Liver (tissue), 9 donors: ENCODE measurements around the gene CTNND1. TPM values are rescaled to one million over a fixed set of nuclear protein-coding genes. Genes with fewer than 3 reads are reported as not detected.

Experiments
- DNase-seq: peaks from one replicate; pipeline ENCODE4 v3.0.0-alpha.2; 2017; ENCODE audit warnings: low spot score
- H3K27ac ChIP-seq, 2 donors: one replicate each; pipeline ENCODE4 v1.7.0; 2013; ENCODE audit warnings: inconsistent platforms in 2 of 2, low read length in 2 of 2, control low read depth in 1 of 2, low read depth in 1 of 2, mild to moderate bottlenecking in 1 of 2
- H3K27me3 ChIP-seq, 4 donors: one replicate each; pipeline versions ENCODE4 v1.6.1 to v1.7.0; 2013; ENCODE audit warnings: low read length in 3 of 4, inconsistent platforms in 1 of 4, mild to moderate bottlenecking in 1 of 4, moderate library complexity in 1 of 4; ENCODE audit not compliant: control insufficient read depth in 4 of 4, insufficient read depth in 4 of 4
- H3K36me3 ChIP-seq, 4 donors: one replicate each; pipeline versions ENCODE4 v1.6.1 to v1.7.0; 2013; ENCODE audit warnings: low read length in 3 of 4, mild to moderate bottlenecking in 3 of 4, low read depth in 1 of 4, moderate library complexity in 1 of 4; ENCODE audit not compliant: control insufficient read depth in 4 of 4, insufficient read depth in 3 of 4
- H3K4me1 ChIP-seq, 4 donors: one replicate each; pipeline versions ENCODE4 v1.6.1 to v1.7.0; 2013; ENCODE audit warnings: low read length in 3 of 4, mild to moderate bottlenecking in 3 of 4, moderate library complexity in 1 of 4; ENCODE audit not compliant: control insufficient read depth in 4 of 4, insufficient read depth in 4 of 4
- H3K4me3 ChIP-seq, 3 donors: one replicate each; pipeline versions ENCODE4 v1.6.1 to v1.7.0; 2013; ENCODE audit warnings: low read length in 3 of 3, control low read depth in 1 of 3, low read depth in 1 of 3, mild to moderate bottlenecking in 1 of 3
- H3K9ac ChIP-seq, 2 donors: one replicate each; pipeline ENCODE4 v1.7.0; 2013; ENCODE audit warnings: low read length in 2 of 2, mild to moderate bottlenecking in 2 of 2, moderate library complexity in 2 of 2, control low read depth in 1 of 2, low read depth in 1 of 2
- H3K9me3 ChIP-seq, 4 donors: one replicate each; pipeline versions ENCODE4 v1.6.1 to v1.7.0; 2013; ENCODE audit warnings: low read length in 3 of 4; ENCODE audit not compliant: control insufficient read depth in 4 of 4
- EGR1 ChIP-seq, 2 donors: IDR thresholded peaks; 2 replicates each; pipeline ENCODE4 v1.6.1; 2016 to 2018; ENCODE audit warnings: antibody characterized with exemption in 2 of 2, low read depth in 2 of 2
- FOXA1 ChIP-seq: IDR thresholded peaks from 2 replicates; pipeline ENCODE4 v1.6.1; 2016; ENCODE audit warnings: antibody characterized with exemption
- FOXA2 ChIP-seq: IDR thresholded peaks from 2 replicates; pipeline ENCODE4 v1.6.1; 2016; ENCODE audit warnings: antibody characterized with exemption
- GABPA ChIP-seq, 2 donors: IDR thresholded peaks in 1 of 2; conservative IDR thresholded peaks in 1 of 2; 2 replicates each; pipeline ENCODE4 v1.6.1; 2016; ENCODE audit warnings: antibody characterized with exemption in 2 of 2, mild to moderate bottlenecking in 1 of 2, moderate library complexity in 1 of 2
- HNF4A ChIP-seq, 2 donors: conservative IDR thresholded peaks; 2 replicates each; pipeline ENCODE4 v1.6.1; 2016; ENCODE audit warnings: antibody characterized with exemption in 2 of 2, mild to moderate bottlenecking in 2 of 2
- HNF4G ChIP-seq: IDR thresholded peaks from 2 replicates; pipeline ENCODE4 v1.6.1; 2016; ENCODE audit warnings: antibody characterized with exemption
- JUND ChIP-seq, 2 donors: IDR thresholded peaks; 2 replicates each; pipeline ENCODE4 v1.6.1; 2016; ENCODE audit warnings: antibody characterized with exemption in 2 of 2
- NR2F2 ChIP-seq: IDR thresholded peaks from 2 replicates; pipeline ENCODE4 v1.6.1; 2016; ENCODE audit warnings: antibody characterized with exemption
- RAD21 ChIP-seq, 2 donors: IDR thresholded peaks; 2 replicates each; pipeline ENCODE4 v1.6.1; 2016; ENCODE audit warnings: antibody characterized with exemption in 2 of 2, mild to moderate bottlenecking in 2 of 2
- RXRA ChIP-seq, 2 donors: IDR thresholded peaks; 2 replicates each; pipeline ENCODE4 v1.6.1; 2017 to 2018; ENCODE audit warnings: antibody characterized with exemption in 2 of 2, mild to moderate bottlenecking in 1 of 2
- SP1 ChIP-seq: IDR thresholded peaks from 2 replicates; pipeline ENCODE4 v1.6.1; 2018; ENCODE audit warnings: antibody characterized with exemption, mild to moderate bottlenecking
- TAF1 ChIP-seq: conservative IDR thresholded peaks from 2 replicates; pipeline ENCODE4 v1.6.1; 2016; ENCODE audit warnings: antibody characterized with exemption, mild to moderate bottlenecking
- YY1 ChIP-seq: IDR thresholded peaks from 2 replicates; pipeline ENCODE4 v1.6.1; 2016; ENCODE audit warnings: antibody characterized with exemption, mild to moderate bottlenecking
- WGBS: extraction: QIAGEN DNeasy Blood & Tissue Kit; methylation state at CpG from one replicate; pipeline ENCODE4 v1.1.7; 2013; 5-methylcytosine and 5-hydroxymethylcytosine counted together
- polyA plus RNA-seq, 2 donors: library from polyadenylated mRNA; stranded (reverse) in 1 of 2; unstranded in 1 of 2; fragments of 200-250 nt in 1 of 2; fragments of >200 nt in 1 of 2; fragmentation: Nextera tagmentation in 1 of 2; extraction: Ambion mirVana in 1 of 2; gene quantifications; one replicate each; pipeline versions ENCODE4 v1.2.1 to v1.2.3, GENCODE V29; 2013 to 2015
- total RNA-seq, 2 donors: library from RNA; depleted of rRNA; stranded (reverse); fragments of >200 nt; gene quantifications; one replicate each; pipeline ENCODE4 v1.2.3, GENCODE V29; 2014
- TF ChIP-seq, protein P1 (sequence below): IDR thresholded peaks from 2 replicates; pipeline ENCODE4 v1.6.1; 2016; ENCODE audit warnings: antibody characterized with exemption
- TF ChIP-seq, protein P2 (sequence below): IDR thresholded peaks from 2 replicates; pipeline ENCODE4 v1.6.1; 2016; ENCODE audit warnings: antibody characterized with exemption
- TF ChIP-seq, protein P3 (sequence below): IDR thresholded peaks from 2 replicates; pipeline ENCODE4 v1.6.1; 2016; ENCODE audit warnings: antibody characterized with exemption
- TF ChIP-seq, protein P4 (sequence below): fragments of 150-350 bp; IDR thresholded peaks from 2 replicates; pipeline ENCODE4 v1.5.1; 2017; ENCODE audit warnings: improper control_type of control experiment, low read depth, low read length; ENCODE audit not compliant: missing input control
- TF ChIP-seq, protein P5 (sequence below): IDR thresholded peaks from 2 replicates; pipeline ENCODE4 v1.6.1; 2016; ENCODE audit warnings: antibody characterized with exemption, mild to moderate bottlenecking
- donor health status: healthy.
- donor health status: healthy.
- donor health status: healthy.
- donor health status: healthy.
- donor health status: healthy.

The CTNND1 gene
- total and polyA plus RNA-seq, 4 donors, result 21.5 to 97.1 (median 58.0) TPM

DNA sequence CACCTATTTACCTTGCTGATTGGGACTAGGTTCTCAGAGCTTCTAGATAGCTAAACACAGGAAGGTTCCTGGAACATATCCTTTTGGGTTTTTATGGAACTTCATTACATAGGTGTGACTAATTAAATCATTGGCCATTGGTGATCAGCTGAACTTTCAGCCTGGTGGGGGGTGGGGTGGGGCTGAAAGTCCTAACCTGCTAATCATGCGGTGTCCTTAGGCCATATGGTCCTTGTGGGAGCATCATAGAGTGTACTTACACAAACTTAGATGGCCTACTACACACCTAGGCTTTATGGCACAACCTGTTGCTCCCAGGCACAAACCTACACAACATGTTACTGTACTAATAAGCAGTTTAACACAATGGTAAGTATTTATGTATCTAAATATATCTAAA is 28.9 kb upstream of the CTNND1 start:
- WGBS, result 98% methylated on average over 1 of the region's 1 CpG
- DNase-seq, result no peak
- Histone ChIP-seq H3K4me3 (no peak overlapping the region), H3K36me3 (peaks cover 0 to 4% (median 3%) of the 10 kb centered on the region in 4 donors), H3K27me3 (no peaks in the 10 kb centered on the region), H3K9ac (no peak overlapping the region), H3K4me1 (no peaks in the 10 kb centered on the region), H3K27ac (no peak overlapping the region), H3K9me3 (no peaks in the 10 kb centered on the region)
- no peak for TF ChIP-seq YY1

DNA sequence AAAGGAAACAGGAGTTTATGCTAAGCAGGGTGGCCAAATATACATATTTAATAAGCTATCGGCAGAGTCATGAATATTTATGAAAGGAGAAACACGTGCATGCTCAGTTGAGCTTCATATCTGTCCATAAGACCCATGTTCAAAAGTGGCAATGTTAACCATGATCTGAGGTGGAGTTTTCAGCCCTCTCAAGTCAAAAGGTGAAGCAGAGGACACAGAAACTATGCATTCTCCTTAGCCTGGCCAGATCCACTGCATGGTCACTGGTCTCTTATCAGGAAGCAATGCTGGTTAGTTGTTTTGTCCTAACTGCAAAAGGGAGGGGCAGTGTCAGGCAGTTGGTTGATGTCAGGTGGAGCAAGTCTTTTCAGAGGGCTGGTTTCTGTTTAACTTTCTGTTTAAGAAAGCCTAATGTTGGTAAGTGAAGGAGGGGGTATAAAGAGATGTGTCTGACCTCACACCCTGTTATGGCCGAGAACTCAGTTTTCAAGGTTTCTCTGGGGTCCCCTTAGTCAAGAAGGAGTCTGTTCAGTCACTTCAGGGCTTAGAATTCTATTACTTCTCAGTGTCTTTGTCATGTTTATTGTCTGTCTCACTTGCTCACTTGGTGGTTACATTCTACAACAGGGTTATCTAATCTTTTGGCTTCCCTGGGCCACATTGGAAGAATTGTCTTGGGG is 25.8 kb upstream of the CTNND1 start:
- no peak for DNase-seq
- no peak overlapping the region for H3K4me3 ChIP-seq
- H3K4me1 ChIP-seq, result peaks cover 0 to 4% (median under 1%) of the 10 kb centered on the region in 4 donors
- H3K36me3 ChIP-seq, result peaks cover 4 to 18% (median 10%) of the 10 kb centered on the region in 4 donors
- no peak for TF ChIP-seq EGR1 (IDR thresholded peaks at IDR 0.05; ENCODE audit: low read depth in 2 of 2)
- TF ChIP-seq GABPA (IDR thresholded peaks at IDR 0.05 in 1 of 2, conservative IDR thresholded peaks at IDR 0.05 in 1 of 2), result no peak
- no peak for TF ChIP-seq FOXA1
- TF ChIP-seq RXRA (IDR thresholded peaks at IDR 0.05), result no peak
- TF ChIP-seq, protein P1, sequence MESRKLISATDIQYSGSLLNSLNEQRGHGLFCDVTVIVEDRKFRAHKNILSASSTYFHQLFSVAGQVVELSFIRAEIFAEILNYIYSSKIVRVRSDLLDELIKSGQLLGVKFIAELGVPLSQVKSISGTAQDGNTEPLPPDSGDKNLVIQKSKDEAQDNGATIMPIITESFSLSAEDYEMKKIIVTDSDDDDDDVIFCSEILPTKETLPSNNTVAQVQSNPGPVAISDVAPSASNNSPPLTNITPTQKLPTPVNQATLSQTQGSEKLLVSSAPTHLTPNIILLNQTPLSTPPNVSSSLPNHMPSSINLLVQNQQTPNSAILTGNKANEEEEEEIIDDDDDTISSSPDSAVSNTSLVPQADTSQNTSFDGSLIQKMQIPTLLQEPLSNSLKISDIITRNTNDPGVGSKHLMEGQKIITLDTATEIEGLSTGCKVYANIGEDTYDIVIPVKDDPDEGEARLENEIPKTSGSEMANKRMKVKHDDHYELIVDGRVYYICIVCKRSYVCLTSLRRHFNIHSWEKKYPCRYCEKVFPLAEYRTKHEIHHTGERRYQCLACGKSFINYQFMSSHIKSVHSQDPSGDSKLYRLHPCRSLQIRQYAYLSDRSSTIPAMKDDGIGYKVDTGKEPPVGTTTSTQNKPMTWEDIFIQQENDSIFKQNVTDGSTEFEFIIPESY, result no peak
- no peak for TF ChIP-seq YY1
- no peak for TF ChIP-seq SP1
- TF ChIP-seq FOXA2, result no peak
- peak overlapping the region in 1 of 2 donors; percentile 24 for H3K9ac ChIP-seq
- no peaks in the 10 kb centered on the region for H3K27me3 ChIP-seq
- WGBS, result 79% methylated on average over 3 of the region's 3 CpGs
- H3K27ac ChIP-seq, result no peak overlapping the region
- H3K9me3 ChIP-seq, result no peaks in the 10 kb centered on the region

DNA sequence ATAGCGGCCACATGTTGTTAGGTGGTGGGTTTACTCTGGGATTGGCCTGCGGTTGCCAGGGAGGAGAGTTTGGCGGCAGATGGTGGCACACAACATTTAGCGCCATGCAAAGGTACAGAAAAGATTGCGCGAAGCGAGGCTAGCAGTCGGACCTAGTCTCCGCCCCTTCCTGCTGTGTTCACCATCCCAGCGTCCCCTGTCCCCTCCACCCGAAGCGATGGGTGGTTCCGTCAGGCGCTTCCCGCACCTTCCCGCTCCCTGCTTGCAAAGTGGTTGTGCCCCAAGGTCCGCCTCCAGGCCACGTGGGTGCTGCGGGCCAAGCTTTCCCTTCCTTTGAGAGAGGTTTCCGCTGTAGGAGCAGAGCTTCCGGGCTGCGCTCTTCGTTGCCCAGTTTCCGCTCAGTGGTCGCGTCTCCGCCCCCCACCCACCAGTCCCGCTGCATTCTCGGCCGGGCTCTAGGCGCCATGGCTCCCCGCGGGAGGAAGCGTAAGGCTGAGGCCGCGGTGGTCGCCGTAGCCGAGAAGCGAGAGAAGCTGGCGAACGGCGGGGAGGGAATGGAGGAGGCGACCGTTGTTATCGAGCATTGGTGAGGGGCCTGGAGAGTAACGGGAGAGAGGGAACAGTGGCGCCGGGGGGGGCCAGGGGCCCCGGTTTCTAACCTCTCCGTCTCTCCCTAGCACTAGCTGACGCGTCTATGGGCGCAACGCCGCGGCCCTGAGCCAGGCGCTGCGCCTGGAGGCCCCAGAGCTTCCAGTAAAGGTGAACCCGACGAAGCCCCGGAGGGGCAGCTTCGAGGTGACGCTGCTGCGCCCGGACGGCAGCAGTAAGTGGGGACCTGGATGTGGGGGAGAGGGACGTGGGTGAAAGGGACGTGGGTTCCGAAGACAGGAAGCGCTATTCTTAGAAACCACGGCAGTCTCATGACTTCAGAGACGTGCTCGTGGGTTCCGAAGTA is 20.2 kb upstream of the CTNND1 start, which contains the start of gene SELENOH:
Gene SELENOH (plus strand): TSS at position 360 of the 955 bp plus-strand sequence. CDS start 105 bp downstream, at position 465.
- peak; percentile 92 for DNase-seq
- Histone ChIP-seq H3K9me3 (no peaks in the 10 kb centered on the region), H3K4me3 (peak within 1 kb of the TSS; percentile 73 to 97 (median 95)), H3K27ac (peak within 1 kb of the TSS; percentile 82 to 84), H3K27me3 (no peaks in the 10 kb centered on the region), H3K4me1 (peaks cover 0 to 17% (median 12%) of the 10 kb centered on the region in 4 donors), H3K36me3 (peaks cover 12 to 36% (median 23%) of the 10 kb centered on the region in 4 donors), H3K9ac (peak within 1 kb of the TSS; percentile 75 to 93)
- WGBS, result under 1% methylated on average over 75 of the region's 75 CpGs
- TF ChIP-seq RAD21 (IDR thresholded peaks at IDR 0.05) (peak; percentile 44 to 62), RXRA (IDR thresholded peaks at IDR 0.05) (peak; percentile 67 to 70), GABPA (IDR thresholded peaks at IDR 0.05 in 1 of 2, conservative IDR thresholded peaks at IDR 0.05 in 1 of 2) (peak; percentile 84 to 95), FOXA1 (no peak), YY1 (peak; percentile 88), HNF4A (conservative IDR thresholded peaks at IDR 0.05) (peak; percentile 38 to 56), HNF4G (no peak), JUND (IDR thresholded peaks at IDR 0.05) (no peak), SP1 (peak; percentile 90), NR2F2 (no peak), TAF1 (peak; percentile 89)
- TF ChIP-seq, protein P2, sequence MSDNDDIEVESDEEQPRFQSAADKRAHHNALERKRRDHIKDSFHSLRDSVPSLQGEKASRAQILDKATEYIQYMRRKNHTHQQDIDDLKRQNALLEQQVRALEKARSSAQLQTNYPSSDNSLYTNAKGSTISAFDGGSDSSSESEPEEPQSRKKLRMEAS, result peak; percentile 97
- TF ChIP-seq, protein P3, sequence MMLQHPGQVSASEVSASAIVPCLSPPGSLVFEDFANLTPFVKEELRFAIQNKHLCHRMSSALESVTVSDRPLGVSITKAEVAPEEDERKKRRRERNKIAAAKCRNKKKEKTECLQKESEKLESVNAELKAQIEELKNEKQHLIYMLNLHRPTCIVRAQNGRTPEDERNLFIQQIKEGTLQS, result peak; percentile 53
- TF ChIP-seq, protein P4, sequence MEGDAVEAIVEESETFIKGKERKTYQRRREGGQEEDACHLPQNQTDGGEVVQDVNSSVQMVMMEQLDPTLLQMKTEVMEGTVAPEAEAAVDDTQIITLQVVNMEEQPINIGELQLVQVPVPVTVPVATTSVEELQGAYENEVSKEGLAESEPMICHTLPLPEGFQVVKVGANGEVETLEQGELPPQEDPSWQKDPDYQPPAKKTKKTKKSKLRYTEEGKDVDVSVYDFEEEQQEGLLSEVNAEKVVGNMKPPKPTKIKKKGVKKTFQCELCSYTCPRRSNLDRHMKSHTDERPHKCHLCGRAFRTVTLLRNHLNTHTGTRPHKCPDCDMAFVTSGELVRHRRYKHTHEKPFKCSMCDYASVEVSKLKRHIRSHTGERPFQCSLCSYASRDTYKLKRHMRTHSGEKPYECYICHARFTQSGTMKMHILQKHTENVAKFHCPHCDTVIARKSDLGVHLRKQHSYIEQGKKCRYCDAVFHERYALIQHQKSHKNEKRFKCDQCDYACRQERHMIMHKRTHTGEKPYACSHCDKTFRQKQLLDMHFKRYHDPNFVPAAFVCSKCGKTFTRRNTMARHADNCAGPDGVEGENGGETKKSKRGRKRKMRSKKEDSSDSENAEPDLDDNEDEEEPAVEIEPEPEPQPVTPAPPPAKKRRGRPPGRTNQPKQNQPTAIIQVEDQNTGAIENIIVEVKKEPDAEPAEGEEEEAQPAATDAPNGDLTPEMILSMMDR, result no peak
- TF ChIP-seq, protein P5, sequence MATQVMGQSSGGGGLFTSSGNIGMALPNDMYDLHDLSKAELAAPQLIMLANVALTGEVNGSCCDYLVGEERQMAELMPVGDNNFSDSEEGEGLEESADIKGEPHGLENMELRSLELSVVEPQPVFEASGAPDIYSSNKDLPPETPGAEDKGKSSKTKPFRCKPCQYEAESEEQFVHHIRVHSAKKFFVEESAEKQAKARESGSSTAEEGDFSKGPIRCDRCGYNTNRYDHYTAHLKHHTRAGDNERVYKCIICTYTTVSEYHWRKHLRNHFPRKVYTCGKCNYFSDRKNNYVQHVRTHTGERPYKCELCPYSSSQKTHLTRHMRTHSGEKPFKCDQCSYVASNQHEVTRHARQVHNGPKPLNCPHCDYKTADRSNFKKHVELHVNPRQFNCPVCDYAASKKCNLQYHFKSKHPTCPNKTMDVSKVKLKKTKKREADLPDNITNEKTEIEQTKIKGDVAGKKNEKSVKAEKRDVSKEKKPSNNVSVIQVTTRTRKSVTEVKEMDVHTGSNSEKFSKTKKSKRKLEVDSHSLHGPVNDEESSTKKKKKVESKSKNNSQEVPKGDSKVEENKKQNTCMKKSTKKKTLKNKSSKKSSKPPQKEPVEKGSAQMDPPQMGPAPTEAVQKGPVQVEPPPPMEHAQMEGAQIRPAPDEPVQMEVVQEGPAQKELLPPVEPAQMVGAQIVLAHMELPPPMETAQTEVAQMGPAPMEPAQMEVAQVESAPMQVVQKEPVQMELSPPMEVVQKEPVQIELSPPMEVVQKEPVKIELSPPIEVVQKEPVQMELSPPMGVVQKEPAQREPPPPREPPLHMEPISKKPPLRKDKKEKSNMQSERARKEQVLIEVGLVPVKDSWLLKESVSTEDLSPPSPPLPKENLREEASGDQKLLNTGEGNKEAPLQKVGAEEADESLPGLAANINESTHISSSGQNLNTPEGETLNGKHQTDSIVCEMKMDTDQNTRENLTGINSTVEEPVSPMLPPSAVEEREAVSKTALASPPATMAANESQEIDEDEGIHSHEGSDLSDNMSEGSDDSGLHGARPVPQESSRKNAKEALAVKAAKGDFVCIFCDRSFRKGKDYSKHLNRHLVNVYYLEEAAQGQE, result peak; percentile 84
